GM12873 (cell line): ENCODE measurements around the gene SMOC2.

Source experiments
- CTCF ChIP-seq: IDR thresholded peaks from 2 replicates; pipeline ENCODE4 v1.5.1; 2012; ENCODE audit warnings: low read depth, mild to moderate bottlenecking, moderate library complexity, low read length, control low read depth; ENCODE audit not compliant: insufficient read depth; ENCODE audit errors: missing control alignments

The SMOC2 gene

GRCh38 chr6:168615837-168616236 is 174.9 kb downstream of the SMOC2 start:
- no peak for TF ChIP-seq CTCF

GRCh38 chr6:168616816-168617765 is 176.1 kb downstream of the SMOC2 start:
- no peak for TF ChIP-seq CTCF

DNA sequence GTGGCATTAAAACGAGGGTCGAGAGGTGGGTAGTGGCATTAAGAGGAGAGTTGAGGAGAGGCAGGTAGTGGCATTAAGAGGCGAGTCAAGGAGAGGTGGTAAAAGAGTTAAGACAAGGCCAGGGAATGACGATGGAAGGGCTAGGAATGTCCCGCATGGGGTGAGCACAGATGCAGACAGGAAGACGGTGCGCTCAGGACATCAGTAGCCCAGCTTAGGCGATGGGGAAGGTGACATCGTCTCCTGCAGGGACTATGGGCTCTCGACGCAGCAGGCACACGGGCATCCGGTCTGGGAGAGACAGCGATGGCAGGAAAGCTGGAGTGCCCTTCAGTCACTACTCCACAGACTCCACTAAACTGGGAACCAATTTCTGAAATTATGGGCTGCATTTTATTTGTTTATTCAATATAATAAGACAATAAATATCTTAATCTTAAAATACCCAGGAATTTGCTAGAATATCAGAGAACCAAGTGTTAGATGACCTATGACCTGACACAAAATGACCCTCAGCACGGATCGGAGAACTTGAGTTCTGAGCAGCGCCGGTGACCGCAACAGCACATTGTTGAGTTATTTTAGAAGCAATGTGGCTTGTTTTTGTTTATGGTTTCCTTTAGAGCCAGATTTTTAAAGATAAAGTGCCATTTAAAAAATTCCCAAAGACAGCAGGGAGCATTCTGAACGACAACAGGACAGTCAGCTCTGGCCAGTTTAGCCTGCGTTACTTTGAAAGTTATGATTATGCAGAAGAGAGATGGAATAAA is 177.7 kb downstream of the SMOC2 start:
- no peak for TF ChIP-seq CTCF

DNA sequence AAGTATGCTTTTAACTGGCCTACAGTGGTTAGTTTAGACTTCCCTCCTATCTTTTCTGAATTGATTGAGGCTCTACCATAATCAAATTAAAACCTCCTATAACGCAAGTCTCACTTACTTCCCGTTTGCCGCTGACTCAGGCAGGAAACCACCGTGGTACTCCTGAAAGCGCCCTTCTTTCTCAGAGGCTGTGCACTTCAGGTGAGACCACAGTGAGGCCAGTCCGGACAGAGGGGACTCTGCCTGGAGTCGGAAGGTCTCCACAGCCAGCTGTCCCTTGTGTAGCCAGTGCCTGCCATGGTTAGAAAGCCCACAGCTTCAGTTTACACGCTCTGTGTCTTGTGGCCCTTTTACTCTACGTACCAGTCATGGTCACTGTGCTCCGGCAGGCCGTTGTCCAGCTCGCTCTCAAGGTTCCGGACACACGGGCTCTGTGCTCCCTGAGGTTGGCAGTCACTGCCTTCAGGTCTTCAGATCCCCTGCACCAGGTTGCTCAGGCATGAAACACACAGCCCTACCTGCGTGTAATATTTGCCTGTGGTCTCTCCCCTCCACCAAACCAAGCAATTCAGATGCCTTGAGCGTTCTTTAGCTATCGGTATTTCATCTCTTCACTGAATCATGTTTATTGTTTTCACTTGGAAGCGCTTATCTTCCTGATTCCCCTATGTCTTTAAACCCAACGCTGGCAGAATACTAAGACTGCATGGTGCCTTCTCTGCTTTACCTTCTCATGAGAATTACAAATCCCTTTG is 178.8 kb downstream of the SMOC2 start:
- no peak for TF ChIP-seq CTCF

GRCh38 chr6:168620578-168620977 is 179.6 kb downstream of the SMOC2 start:
- no peak for TF ChIP-seq CTCF

GRCh38 chr6:168623736-168624135 is 182.8 kb downstream of the SMOC2 start:
- TF ChIP-seq CTCF = no peak

DNA sequence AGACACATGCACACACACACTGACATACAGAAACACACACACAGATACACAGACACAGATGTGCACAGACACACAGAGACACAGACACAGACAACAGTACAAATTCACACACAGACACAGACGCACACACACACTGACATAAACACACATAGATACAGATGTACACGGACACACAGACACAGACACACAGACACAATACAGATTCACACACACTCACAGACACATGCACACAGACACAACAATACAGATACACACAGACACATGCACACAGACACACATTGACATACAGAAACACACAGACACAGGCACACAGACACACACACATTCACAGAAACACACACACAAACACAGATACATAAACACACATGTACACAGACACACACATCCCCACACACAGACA is 183.6 kb downstream of the SMOC2 start:
- no peak for TF ChIP-seq CTCF
